Measurements from ENCODE around the gene ITPR3. TPM values are rescaled to one million over a fixed set of nuclear protein-coding genes. Genes with fewer than 3 reads are reported as not detected.

ITPR3 gene
- total and polyA plus RNA-seq, 10 donors = 9.9 to 95.6 (median 62.1) TPM

DNA sequence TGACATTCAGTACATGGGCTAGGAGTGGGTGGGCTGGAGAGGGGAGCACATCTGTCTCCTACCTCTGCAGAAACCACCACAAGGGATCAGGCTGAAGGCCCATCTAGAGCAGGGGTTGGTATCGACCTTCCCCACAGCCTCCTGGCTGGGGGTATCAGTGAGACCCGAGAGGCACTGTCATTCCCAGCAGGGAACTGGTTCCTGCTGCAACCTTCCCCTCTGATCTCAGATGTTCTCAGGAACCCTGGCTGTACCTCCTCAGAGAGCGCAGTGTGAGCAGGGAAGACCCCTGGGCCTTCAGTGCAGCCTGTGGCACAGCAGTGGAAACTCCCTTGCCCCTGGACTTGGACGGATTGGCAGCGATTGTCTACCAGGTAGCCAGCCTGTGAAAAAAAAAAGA is 117.8 kb downstream of the ITPR3 start:
- peaks cover 0 to 32% (median 13%) of the 10 kb centered on the region in 6 donors for H3K4me1 ChIP-seq
- H3K27ac ChIP-seq = no peak overlapping the region
- TF ChIP-seq POLR2A (IDR thresholded peaks at IDR 0.05) (no peak), CTCF (IDR thresholded peaks at IDR 0.05 in 8 of 11, conservative IDR thresholded peaks at IDR 0.05 in 3 of 11) (no peak), POLR2AphosphoS5 (IDR thresholded peaks at IDR 0.05) (no peak)
- H3K36me3 ChIP-seq = peaks cover 0 to 17% (median 0%) of the 10 kb centered on the region in 6 donors
- peaks cover 0 to 9% (median 0%) of the 10 kb centered on the region in 7 donors for H3K27me3 ChIP-seq (replicated peaks in 1 of 7)
- intact Hi-C loops (cut with DNase I; ENCODE audit: low total_unique reads) = no loop called here
- WGBS, 5 donors = 87 to 96% (median 92%) methylated on average over 4 to 5 of the region's 5 CpGs
- H3K4me3 ChIP-seq = no peak overlapping the region
- no peaks in the 10 kb centered on the region for H3K9me3 ChIP-seq
- DNase-seq = no peak

- peaks cover 0 to 10% (median 0%) of the 10 kb centered on the region in 6 donors for H3K36me3 ChIP-seq
- no peaks in the 10 kb centered on the region for H3K9me3 ChIP-seq
- no peak overlapping the region for H3K4me3 ChIP-seq
- TF ChIP-seq POLR2A (IDR thresholded peaks at IDR 0.05) (no peak), POLR2AphosphoS5 (IDR thresholded peaks at IDR 0.05) (no peak), CTCF (IDR thresholded peaks at IDR 0.05 in 8 of 11, conservative IDR thresholded peaks at IDR 0.05 in 3 of 11) (no peak)
- H3K4me1 ChIP-seq = peaks cover 0 to 39% (median 19%) of the 10 kb centered on the region in 6 donors
- DNase-seq = no peak
- intact Hi-C loops (cut with DNase I; ENCODE audit: low total_unique reads) = no loop called here
- peaks cover 0 to 11% (median 0%) of the 10 kb centered on the region in 7 donors for H3K27me3 ChIP-seq (replicated peaks in 1 of 7)
- H3K27ac ChIP-seq = peak overlapping the region in 4 of 8 donors; percentile 13 to 65 (median 48)
- 51 to 74% (median 65%) methylated on average over 4 to 5 of the region's 5 CpGs for WGBS, 5 donors
These were observed 118.4 kb downstream of the ITPR3 start for GRCh38 chr6:33739571-33739970.

DNA sequence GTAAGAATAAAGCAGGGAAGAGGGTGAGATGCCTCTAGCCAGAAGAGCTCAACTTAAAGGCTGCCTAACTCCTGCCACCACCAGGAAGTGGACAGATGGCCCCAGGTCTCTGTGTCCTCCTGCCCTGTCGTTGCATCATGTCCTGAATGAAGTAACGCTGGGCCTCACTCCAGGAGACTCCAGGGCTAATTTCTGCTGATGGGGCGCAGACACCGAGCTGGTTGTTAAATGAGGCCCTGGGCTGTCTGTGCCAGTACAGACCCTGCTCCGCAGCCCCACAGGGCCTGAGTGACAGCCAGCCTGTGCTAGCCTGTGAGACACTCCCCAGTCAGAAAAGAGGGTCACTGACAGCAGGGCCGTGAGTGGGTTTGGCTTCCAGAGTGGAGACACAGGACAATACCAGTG is 119.1 kb downstream of the ITPR3 start:
- no peak for DNase-seq
- Histone ChIP-seq H3K9me3 (no peaks in the 10 kb centered on the region), H3K4me1 (peaks cover 0 to 45% (median 21%) of the 10 kb centered on the region in 6 donors), H3K36me3 (peaks cover 0 to 4% (median 0%) of the 10 kb centered on the region in 6 donors), H3K27me3 (replicated peaks in 1 of 7) (peaks cover 0 to 11% (median 0%) of the 10 kb centered on the region in 7 donors), H3K4me3 (no peak overlapping the region), H3K27ac (peak overlapping the region in 4 of 8 donors; percentile 13 to 65 (median 48))
- intact Hi-C loops (cut with DNase I; ENCODE audit: low total_unique reads) = no loop called here
- TF ChIP-seq CTCF (IDR thresholded peaks at IDR 0.05 in 8 of 11, conservative IDR thresholded peaks at IDR 0.05 in 3 of 11) = no peak
- TF ChIP-seq POLR2AphosphoS5 (IDR thresholded peaks at IDR 0.05) = peak in 1 of 3 donors; percentile 48
- WGBS, 5 donors = 39 to 80% (median 59%) methylated on average over 5 to 6 of the region's 6 CpGs

GRCh38 chr6:33740794-33741193 is 119.7 kb downstream of the ITPR3 start:
- no peaks in the 10 kb centered on the region for H3K36me3 ChIP-seq
- WGBS, 5 donors = 82 to 88% (median 87%) methylated on average over 5 of the region's 5 CpGs
- H3K27ac ChIP-seq = no peak overlapping the region
- intact Hi-C loops (cut with DNase I; ENCODE audit: low total_unique reads) = no loop called here
- no peaks in the 10 kb centered on the region for H3K9me3 ChIP-seq
- no peak overlapping the region for H3K4me3 ChIP-seq
- DNase-seq = no peak
- peaks cover 0 to 11% (median 0%) of the 10 kb centered on the region in 7 donors for H3K27me3 ChIP-seq (replicated peaks in 1 of 7)
- TF ChIP-seq CTCF (IDR thresholded peaks at IDR 0.05 in 8 of 11, conservative IDR thresholded peaks at IDR 0.05 in 3 of 11) = no peak
- TF ChIP-seq POLR2AphosphoS5 (IDR thresholded peaks at IDR 0.05) = no peak
- TF ChIP-seq POLR2A (IDR thresholded peaks at IDR 0.05) = no peak
- peaks cover 0 to 48% (median 21%) of the 10 kb centered on the region in 6 donors for H3K4me1 ChIP-seq

Data from spleen (tissue), 11 donors.